Measurements from ENCODE around the gene TOP3A.

DNA sequence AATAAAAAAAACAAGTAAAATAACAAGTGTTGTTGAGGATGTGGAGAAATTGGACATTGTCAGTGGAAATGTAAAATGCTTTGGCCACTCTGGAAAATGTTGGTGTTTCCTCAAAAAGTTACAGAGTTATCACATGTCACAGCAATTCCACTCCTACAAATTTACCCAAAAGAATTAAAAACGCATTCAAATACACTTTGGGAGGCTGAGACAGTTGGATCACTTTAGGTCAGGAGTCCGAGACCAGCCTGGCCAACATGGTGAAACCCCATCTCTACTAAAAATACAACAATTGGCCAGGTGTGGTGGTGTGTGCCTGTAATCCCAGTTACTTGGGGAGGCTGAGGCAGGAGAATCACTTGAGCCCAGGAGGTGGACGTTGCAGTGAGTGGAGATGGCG is 5.6 kb downstream of the TOP3A start:
- TF ChIP-seq CTCF (IDR thresholded peaks at IDR 0.05): no peak
- TF ChIP-seq NR1H2 (CRISPR knock-in tag; IDR thresholded peaks at IDR 0.05): no peak
- no peak for TF ChIP-seq SOX15 (CRISPR knock-in tag; IDR thresholded peaks at IDR 0.05)
- TF ChIP-seq, protein P1, sequence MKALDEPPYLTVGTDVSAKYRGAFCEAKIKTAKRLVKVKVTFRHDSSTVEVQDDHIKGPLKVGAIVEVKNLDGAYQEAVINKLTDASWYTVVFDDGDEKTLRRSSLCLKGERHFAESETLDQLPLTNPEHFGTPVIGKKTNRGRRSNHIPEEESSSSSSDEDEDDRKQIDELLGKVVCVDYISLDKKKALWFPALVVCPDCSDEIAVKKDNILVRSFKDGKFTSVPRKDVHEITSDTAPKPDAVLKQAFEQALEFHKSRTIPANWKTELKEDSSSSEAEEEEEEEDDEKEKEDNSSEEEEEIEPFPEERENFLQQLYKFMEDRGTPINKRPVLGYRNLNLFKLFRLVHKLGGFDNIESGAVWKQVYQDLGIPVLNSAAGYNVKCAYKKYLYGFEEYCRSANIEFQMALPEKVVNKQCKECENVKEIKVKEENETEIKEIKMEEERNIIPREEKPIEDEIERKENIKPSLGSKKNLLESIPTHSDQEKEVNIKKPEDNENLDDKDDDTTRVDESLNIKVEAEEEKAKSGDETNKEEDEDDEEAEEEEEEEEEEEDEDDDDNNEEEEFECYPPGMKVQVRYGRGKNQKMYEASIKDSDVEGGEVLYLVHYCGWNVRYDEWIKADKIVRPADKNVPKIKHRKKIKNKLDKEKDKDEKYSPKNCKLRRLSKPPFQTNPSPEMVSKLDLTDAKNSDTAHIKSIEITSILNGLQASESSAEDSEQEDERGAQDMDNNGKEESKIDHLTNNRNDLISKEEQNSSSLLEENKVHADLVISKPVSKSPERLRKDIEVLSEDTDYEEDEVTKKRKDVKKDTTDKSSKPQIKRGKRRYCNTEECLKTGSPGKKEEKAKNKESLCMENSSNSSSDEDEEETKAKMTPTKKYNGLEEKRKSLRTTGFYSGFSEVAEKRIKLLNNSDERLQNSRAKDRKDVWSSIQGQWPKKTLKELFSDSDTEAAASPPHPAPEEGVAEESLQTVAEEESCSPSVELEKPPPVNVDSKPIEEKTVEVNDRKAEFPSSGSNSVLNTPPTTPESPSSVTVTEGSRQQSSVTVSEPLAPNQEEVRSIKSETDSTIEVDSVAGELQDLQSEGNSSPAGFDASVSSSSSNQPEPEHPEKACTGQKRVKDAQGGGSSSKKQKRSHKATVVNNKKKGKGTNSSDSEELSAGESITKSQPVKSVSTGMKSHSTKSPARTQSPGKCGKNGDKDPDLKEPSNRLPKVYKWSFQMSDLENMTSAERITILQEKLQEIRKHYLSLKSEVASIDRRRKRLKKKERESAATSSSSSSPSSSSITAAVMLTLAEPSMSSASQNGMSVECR (CRISPR knock-in tag; IDR thresholded peaks at IDR 0.05; ENCODE audit: borderline replicate concordance): no peak
- no peak for TF ChIP-seq TEAD4 (CRISPR knock-in tag; IDR thresholded peaks at IDR 0.05)
- TF ChIP-seq, protein P2, sequence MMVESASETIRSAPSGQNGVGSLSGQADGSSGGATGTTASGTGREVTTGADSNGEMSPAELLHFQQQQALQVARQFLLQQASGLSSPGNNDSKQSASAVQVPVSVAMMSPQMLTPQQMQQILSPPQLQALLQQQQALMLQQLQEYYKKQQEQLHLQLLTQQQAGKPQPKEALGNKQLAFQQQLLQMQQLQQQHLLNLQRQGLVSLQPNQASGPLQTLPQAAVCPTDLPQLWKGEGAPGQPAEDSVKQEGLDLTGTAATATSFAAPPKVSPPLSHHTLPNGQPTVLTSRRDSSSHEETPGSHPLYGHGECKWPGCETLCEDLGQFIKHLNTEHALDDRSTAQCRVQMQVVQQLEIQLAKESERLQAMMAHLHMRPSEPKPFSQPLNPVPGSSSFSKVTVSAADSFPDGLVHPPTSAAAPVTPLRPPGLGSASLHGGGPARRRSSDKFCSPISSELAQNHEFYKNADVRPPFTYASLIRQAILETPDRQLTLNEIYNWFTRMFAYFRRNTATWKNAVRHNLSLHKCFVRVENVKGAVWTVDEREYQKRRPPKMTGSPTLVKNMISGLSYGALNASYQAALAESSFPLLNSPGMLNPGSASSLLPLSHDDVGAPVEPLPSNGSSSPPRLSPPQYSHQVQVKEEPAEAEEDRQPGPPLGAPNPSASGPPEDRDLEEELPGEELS (CRISPR knock-in tag; IDR thresholded peaks at IDR 0.05): no peak

Measured in WTC11 (cell line).